Stimulated activated naive CD4-positive, alpha-beta T cell (primary cell): ENCODE measurements around the gene FAM107B.

ENCODE experiments used
- DNase-seq, 6 experiments: peaks; one replicate each; lab custom pipeline; 2025; lab: John Stamatoyannopoulos, UW

Gene FAM107B

DNA sequence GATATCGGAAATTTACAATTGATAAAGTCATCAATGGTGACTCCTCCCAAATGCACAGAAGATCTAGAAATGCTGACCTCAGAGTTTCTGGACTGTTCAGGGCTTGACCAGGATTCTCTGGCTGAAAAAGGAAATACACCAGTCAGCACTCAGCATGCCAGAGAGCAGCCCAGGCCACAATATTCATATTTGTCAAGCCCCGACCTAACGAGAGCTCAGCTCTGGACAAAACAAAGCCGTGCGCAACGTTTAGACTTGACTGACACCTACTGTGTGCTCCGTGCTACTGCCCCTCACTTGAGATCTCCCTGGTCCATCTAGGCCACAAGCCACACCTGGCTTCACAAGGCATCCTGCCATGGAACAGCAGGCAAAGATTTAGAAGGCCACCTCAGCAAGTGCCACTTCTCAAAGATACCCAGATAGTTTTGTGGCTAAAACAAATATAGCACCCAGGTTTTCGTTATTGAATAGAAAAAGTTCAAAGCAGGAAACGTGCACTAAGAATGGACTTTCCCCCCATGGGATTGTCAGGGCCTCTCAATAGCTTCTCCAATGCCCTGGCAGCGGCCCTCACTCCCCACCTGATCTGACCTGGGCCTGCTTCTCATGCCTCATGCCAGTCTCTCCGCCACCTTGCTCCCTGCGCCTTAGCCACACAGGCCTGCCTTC, 218.3 kb downstream of the FAM107B start:
- no peak for DNase-seq

GRCh38 chr10:14555807-14556206, 218.9 kb downstream of the FAM107B start:
- no peak for DNase-seq

DNA sequence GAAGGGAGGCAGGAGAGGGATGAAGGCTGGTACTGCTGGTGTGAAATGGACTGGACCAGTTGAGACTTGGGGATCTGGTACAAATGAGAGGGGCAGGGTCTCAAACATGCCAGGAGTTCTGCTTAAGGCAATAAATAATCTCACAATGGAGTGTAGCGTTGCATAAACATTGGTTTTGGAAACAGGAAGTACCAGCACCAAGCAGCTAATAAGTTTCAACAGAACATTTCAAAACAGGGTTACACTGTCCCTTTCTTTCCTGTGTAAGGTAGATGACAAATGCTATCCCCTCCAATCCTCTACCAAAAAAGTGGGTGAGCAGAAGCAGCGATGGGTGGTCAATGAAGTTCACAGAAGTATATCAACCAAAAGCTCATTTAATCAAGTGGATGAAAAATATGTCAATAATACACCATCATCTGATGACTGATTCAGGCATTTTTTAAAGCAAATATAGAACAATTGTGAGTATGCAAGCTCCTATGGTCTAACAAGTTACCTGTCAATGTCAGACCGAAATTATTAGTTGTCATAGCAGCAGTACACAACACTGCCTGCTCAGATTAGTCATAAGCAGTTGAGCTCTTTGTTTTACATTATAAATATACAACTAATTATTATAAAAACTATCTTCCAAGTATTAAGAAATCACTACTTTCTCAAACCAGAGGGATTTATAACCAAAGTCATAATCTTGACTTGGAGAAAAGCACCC, 220.0 kb downstream of the FAM107B start:
- peak in 2 of 6 experiments; percentile 8 to 12 for DNase-seq

DNA sequence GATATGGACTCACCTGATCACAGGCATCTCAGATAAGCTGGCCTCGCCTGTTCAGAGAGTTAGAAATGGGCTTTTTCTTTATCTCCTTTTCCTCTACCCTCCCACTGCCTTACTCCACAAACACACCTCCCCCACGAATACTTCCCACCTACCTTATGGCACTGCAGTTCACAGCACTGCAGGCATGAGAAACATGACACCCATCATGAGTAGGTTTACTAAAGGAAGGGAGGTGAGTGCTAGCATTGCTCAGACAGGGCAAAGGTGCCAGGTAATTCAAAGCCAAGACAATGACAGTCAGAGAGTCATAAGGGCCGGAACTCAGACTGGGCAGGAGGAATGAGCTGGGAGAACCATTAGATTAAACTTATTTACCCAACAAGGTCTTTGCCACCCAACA, 220.6 kb downstream of the FAM107B start:
- DNase-seq: no peak

DNA sequence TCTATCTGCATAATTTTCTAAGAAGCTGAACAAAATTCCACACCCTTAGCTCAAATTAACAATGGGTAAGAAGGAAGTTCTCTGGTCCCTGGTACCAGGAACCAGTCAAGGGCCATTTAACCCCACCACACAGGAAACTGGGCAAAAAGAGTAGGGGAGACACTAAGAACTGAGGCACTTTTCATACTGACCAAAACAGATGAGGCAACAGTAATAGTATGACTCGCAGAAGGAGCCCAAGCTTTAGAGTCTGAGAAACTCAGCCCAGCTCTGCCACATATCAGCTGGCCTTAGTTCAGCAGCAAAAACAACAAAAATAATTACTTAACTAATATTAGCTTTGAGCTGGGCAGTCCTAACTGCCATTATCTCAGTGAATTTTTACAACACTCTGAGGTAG, 221.2 kb downstream of the FAM107B start:
- no peak for DNase-seq

- DNase-seq: no peak
Observed at GRCh38 chr10:14552015-14552414, 222.7 kb downstream of the FAM107B start.

DNA sequence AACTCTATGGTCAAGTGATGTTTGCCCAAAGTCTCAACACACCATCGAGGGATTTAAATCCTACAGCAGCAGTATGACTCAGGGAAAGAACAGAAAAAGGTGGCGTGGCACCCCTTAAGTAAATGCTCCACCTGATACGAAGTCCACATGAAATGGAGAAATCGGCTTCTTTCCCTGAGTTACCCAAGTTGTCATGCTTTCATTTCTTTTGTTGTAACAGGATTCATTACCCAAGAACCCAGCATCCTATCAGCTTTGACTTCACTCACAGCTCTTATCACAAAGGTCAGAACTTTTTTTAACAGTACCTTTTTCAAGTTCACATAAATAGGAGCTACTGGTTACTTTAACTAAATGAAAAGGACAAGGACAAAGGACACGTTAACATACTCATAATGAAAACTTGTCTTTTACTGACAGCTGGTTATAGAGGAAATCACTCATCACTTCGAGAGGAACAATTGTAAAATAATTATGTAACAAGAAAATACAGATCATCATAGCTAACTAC, 224.2 kb downstream of the FAM107B start:
- DNase-seq: no peak

GRCh38 chr10:14549496-14549895, 225.2 kb downstream of the FAM107B start:
- DNase-seq: no peak

- no peak for DNase-seq
Observed at GRCh38 chr10:14548970-14549369, 225.7 kb downstream of the FAM107B start.

DNA sequence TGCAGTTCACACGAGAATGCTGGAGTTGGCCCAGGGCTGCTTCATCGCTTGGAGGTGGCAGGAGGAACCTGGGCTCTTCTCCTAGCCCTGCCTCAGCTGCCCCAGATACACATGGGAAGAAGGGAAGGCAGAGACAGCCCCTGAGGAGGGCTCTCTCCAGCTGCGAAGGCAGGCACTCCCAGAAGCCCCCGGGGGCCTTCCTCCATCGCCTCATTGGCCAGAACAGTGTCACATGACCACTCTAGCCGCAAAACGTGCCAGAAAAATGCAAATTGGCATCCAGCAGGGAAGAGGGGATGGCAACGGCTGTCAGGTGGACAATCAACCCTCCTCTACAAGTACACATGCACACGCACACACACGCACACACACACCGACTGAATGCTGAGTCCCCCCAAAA, 226.2 kb downstream of the FAM107B start:
- DNase-seq: no peak

GRCh38 chr10:14547816-14548215, 226.9 kb downstream of the FAM107B start:
- no peak for DNase-seq

- DNase-seq: no peak
Observed at GRCh38 chr10:14545827-14546226, 228.9 kb downstream of the FAM107B start.

GRCh38 chr10:14543904-14544210, 230.8 kb downstream of the FAM107B start:
- DNase-seq: no peak

DNA sequence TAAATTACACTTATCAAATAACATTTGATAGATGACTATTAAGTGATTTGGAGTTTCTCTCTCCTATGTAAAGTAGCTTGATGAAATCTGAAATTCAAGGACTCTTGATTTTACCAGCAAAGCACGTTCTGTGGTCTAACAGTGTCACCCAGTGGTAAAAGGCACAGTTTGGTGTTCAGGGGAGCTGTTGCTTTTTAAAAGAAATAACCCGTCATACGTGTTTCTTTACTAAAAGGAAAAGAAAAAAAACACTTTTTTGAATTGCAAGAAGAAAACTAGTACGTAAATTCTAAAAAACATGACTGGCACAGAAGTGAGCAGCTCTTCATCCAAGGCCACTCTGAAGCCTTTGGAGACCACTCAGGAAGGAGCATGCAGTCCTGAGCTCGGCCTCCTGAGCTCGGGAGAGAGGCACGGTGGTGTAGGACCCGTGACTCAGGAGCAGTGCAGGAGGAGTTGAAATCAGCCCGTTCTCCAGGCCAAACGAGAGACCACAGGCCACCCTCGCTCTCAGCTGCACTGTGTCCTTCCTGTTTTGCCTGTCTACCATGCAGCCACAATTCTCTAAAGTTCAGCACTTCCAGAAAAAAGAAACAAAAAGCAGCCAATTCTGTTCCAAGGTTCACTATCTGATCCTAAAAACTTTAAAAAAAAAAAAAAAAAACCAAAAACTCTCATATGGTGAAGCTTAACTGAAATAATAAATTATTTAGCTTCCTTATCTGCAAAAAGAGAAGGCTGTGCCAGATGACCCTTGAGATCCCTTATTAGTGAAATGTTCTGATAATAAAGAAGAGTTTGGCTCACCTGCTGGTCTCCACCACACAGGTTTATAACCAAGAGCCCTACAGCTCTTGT, 231.4 kb downstream of the FAM107B start:
- peak in 5 of 6 experiments; percentile 29 to 74 (median 56) for DNase-seq

- no peak for DNase-seq
Observed at GRCh38 chr10:14541379-14541778, 233.3 kb downstream of the FAM107B start.

DNA sequence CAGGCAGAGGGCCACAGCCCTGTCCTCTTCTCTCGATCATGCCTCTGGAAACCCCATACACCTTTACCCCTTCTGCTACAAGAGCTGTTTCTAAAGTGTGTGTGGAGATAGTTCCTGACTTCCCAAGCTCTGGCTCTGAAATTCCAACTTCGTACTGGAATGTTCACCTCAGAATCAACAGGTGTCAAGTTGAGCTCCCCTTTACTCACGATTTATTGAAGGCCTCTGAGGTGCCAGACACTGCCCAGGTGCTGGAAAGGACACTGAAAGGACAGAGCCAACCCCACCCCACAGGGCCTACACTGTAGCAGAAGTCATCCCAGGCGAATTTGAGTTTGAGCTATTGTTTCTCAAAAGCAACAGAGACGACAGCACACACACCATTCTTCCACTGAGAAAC, 234.1 kb downstream of the FAM107B start:
- DNase-seq: no peak

DNA sequence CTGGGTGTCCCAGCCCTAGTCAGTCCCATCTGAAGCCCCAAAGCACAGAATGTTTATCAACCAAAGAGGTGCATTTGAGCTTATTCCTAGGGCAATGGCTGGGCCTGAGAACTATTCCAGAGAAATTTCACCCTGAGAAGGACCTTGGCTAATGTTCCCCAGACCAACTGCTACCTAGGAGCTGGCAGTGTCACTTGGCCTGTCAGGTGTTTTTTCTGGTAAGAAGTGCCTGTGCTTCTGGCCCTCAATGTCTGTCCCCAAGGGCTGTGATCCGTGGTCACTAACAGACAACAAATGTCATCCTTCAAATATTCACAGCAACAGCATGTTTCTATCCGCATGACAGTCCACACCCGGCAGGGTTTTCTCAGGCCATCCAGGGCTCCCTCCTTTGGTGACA, 234.6 kb downstream of the FAM107B start:
- DNase-seq: no peak

DNA sequence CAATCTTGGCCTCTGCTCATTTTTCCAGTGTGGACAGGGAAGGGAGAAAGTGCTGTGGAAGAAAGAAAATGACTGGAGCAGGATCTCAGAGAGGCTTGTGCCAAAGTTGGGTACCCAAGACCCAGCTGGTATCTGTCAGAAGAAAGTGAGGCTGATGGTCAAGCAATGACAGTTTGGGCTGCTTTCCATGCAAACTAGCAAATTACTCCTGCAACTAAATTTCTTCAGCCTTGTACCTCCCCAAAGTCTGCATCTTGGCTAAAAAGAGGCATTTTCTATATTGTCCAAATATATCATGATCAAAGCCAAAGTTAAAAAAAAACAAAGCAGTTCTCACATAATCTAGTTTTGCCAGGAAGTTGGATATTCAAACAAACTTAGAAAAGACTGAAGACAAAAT, 235.5 kb downstream of the FAM107B start:
- DNase-seq: no peak

GRCh38 chr10:14536241-14537213, 238.2 kb downstream of the FAM107B start:
- DNase-seq: peak in 2 of 6 experiments; percentile 8 to 24

DNA sequence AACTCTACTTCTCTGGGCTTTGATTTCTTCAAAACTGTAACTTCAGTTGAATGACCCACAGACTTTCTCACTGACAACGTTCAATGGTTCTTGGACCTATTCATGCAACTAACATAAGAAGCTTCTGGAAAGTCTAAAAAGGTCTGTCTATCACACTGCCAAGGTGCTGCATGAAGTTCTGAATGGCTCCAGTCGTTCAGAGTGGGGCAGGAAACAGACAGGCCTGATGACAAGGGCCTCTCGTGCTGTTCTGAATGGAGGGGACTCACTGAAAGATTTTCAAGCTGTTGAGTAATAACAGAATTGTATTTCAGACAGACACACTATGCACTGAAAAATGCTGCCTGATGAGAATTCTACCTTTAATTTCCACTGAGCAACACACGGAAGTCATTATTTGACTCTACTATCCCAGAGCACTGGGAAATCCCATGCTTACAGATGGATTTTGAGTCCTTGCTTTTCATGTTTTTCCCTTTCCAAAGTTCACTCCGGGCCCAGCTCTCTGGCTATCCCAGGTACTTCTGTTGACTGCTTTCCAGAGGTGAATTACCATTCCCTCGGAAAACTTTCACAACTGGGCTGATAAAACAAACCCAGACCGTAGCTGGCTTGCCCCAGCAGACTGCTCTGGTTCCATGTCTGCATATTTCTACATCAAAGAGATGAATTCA, 239.1 kb downstream of the FAM107B start:
- no peak for DNase-seq

DNA sequence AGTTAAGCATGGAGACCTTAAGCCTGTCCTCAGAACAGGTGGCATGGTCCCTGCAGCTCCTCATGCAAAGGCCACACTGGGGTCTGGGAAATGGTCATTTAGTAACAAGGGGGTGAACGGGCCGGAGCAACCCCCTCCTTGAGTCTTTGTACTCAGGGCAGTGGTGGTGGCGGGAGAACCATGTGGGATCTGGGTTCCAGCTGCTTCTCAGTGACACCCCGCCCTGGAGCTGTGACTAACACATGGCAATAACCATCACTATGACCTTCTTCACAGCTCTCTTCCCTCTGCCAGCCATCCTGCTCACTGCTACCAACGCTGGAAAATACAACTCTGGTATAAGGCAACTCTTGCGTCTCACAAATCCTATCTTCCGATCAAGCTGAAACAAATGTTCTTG, 240.5 kb downstream of the FAM107B start:
- DNase-seq: no peak
